Stimulated activated CD4-positive, alpha-beta T cell treated with anti-CD3 and anti-CD28 coated beads, Interleukin-12 subunit alpha, Interleukin-12 subunit beta, amount 100 ng/mL, for 48 hours (primary cell): ENCODE results near the gene TBC1D24.
"Not testable (repeated sequence)": the region's sequence is repeated elsewhere in the genome, so short reads cannot be mapped to it uniquely, and the experiment has no call there.

Experiments used
- DNase-seq, 3 donors: peaks; one replicate each; pipeline ENCODE4 v3.0.0-alpha.2; 2020; ENCODE audit warnings: low read depth in 2 of 3, low spot score in 1 of 3

The TBC1D24 gene

GRCh38 chr16:2531371-2531695 lies 56.4 kb downstream of the TBC1D24 start, which contains the start of gene CEMP1:
Gene CEMP1 (minus strand): TSS chr16:2531408. CDS start chr16:2531073, 335 bp downstream.
- DNase-seq: no peak

- peak; percentile 93 to 97 (median 95) for DNase-seq
Measured at GRCh38 chr16:2531696-2532493, 57.0 kb downstream of the TBC1D24 start.

- peak in 2 of 3 donors; percentile 41 to 50 for DNase-seq
Measured at GRCh38 chr16:2532494-2533141, 57.7 kb downstream of the TBC1D24 start.

GRCh38 chr16:2533142-2533755 lies 58.3 kb downstream of the TBC1D24 start:
- not testable (repeated sequence) for DNase-seq

- DNase-seq: no peak
Measured at GRCh38 chr16:2533912-2534311, 59.0 kb downstream of the TBC1D24 start.

- not testable (repeated sequence) for DNase-seq
Measured at GRCh38 chr16:2534335-2534734, 59.4 kb downstream of the TBC1D24 start.

GRCh38 chr16:2535625-2536013 lies 60.7 kb downstream of the TBC1D24 start:
- DNase-seq: no peak

- DNase-seq: peak; percentile 83 to 93 (median 89)
Measured at GRCh38 chr16:2537451-2538379, 62.8 kb downstream of the TBC1D24 start, which contains the start of gene PDPK1. Gene PDPK1 (plus strand): TSS chr16:2538021. CDS start chr16:2538113, 92 bp downstream.

- not testable (repeated sequence) for DNase-seq
Measured at GRCh38 chr16:2539192-2539844, 64.4 kb downstream of the TBC1D24 start.

GRCh38 chr16:2539845-2540458 lies 65.0 kb downstream of the TBC1D24 start:
- peak in 1 of 3 donors; percentile 30 for DNase-seq

- not testable (repeated sequence) for DNase-seq
Measured at GRCh38 chr16:2540912-2541311, 66.0 kb downstream of the TBC1D24 start.

- not testable (repeated sequence) for DNase-seq
Measured at GRCh38 chr16:2541409-2541808, 66.5 kb downstream of the TBC1D24 start.

- not testable (repeated sequence) for DNase-seq
Measured at GRCh38 chr16:2543771-2544170, 68.8 kb downstream of the TBC1D24 start.

- not testable (repeated sequence) for DNase-seq
Measured at GRCh38 chr16:2550283-2550878, 75.5 kb downstream of the TBC1D24 start.

GRCh38 chr16:2551420-2551889 lies 76.5 kb downstream of the TBC1D24 start:
- not testable (repeated sequence) for DNase-seq

- DNase-seq: not testable (repeated sequence)
Measured at GRCh38 chr16:2554709-2555425, 79.9 kb downstream of the TBC1D24 start.
